H9 (cell line): Measurements from ENCODE around the gene LAMP1. TPM values are rescaled to one million over a fixed set of nuclear protein-coding genes. Genes with fewer than 3 reads are reported as not detected.
A peak's percentile ranks its signal among the peaks of the same experiment; 100 is the strongest.

ENCODE experiments used
- DNase-seq: peaks from one replicate; pipeline ENCODE4 v3.0.0-alpha.2; 2017
- H2AFZ ChIP-seq: one replicate; pipeline ENCODE4 v1.6.1; 2013; ENCODE audit warnings: mild to moderate bottlenecking, low read length, control low read depth, moderate library complexity
- H2AK5ac ChIP-seq: 2 replicates; pipeline ENCODE4 v1.6.1; 2013; ENCODE audit warnings: low read length, control low read depth, mixed read lengths; ENCODE audit not compliant: insufficient read length
- H2BK120ac ChIP-seq: one replicate; pipeline ENCODE4 v1.6.1; 2013; ENCODE audit warnings: low read depth, mild to moderate bottlenecking, low read length, control low read depth, inconsistent platforms; ENCODE audit not compliant: poor library complexity, severe bottlenecking
- H2BK12ac ChIP-seq: 2 replicates; pipeline ENCODE4 v1.6.1; 2013; ENCODE audit warnings: low read length, control low read depth, mixed read lengths, low read depth; ENCODE audit not compliant: insufficient read length
- H2BK15ac ChIP-seq: 2 replicates; pipeline ENCODE4 v1.6.1; 2013; ENCODE audit warnings: low read depth, low read length, control low read depth
- H2BK20ac ChIP-seq: one replicate; pipeline ENCODE4 v1.6.1; 2013; ENCODE audit warnings: low read depth, mild to moderate bottlenecking, low read length, control low read depth, inconsistent platforms; ENCODE audit not compliant: poor library complexity, severe bottlenecking
- H2BK5ac ChIP-seq: 2 replicates; pipeline ENCODE4 v1.6.1; 2013; ENCODE audit warnings: low read length, control low read depth, mixed read lengths; ENCODE audit not compliant: insufficient read length
- H3K14ac ChIP-seq: 2 replicates; pipeline ENCODE4 v1.6.1; 2013; ENCODE audit warnings: low read length, control low read depth; ENCODE audit not compliant: insufficient read depth
- H3K18ac ChIP-seq: 2 replicates; pipeline ENCODE4 v1.6.1; 2013; ENCODE audit warnings: low read depth, mild to moderate bottlenecking, mixed read lengths, low read length, control low read depth; ENCODE audit not compliant: insufficient read length
- H3K23ac ChIP-seq: 2 replicates; pipeline ENCODE4 v1.6.1; 2013; ENCODE audit warnings: low read length, control low read depth, mixed read lengths, low read depth; ENCODE audit not compliant: insufficient read length
- H3K23me2 ChIP-seq: 2 replicates; pipeline ENCODE4 v1.6.1; 2013; ENCODE audit warnings: low read depth, mild to moderate bottlenecking, mixed read lengths, low read length, control low read depth; ENCODE audit not compliant: insufficient read length, poor library complexity, severe bottlenecking
- H3K27ac ChIP-seq: 2 replicates; pipeline ENCODE4 v1.5.1; 2013; ENCODE audit warnings: low read length, control low read depth, mixed read lengths, low read depth; ENCODE audit not compliant: insufficient read length
- H3K27me3 ChIP-seq: 2 replicates; pipeline ENCODE4 v1.6.1; 2013; ENCODE audit warnings: low read length, control low read depth, inconsistent platforms; ENCODE audit not compliant: insufficient read depth
- H3K4ac ChIP-seq: 2 replicates; pipeline ENCODE4 v1.6.1; 2013; ENCODE audit warnings: low read depth, mild to moderate bottlenecking, control low read depth, inconsistent platforms, low read length, moderate library complexity
- H3K4me1 ChIP-seq: 2 replicates; pipeline ENCODE4 v1.6.1; 2013; ENCODE audit warnings: low read length, control low read depth, inconsistent platforms; ENCODE audit not compliant: insufficient read depth
- H3K4me2 ChIP-seq: 2 replicates; pipeline ENCODE4 v1.6.1; 2013; ENCODE audit warnings: low read length, control low read depth, mixed read lengths; ENCODE audit not compliant: insufficient read length, insufficient read depth
- H3K56ac ChIP-seq: 2 replicates; pipeline ENCODE4 v1.6.1; 2013; ENCODE audit warnings: low read depth, mild to moderate bottlenecking, mixed read lengths, low read length, control low read depth; ENCODE audit not compliant: insufficient read length
- H3K79me1 ChIP-seq: 2 replicates; pipeline ENCODE4 v1.6.1; 2013; ENCODE audit warnings: low read depth, mild to moderate bottlenecking, moderate library complexity, low read length, control low read depth, inconsistent platforms; ENCODE audit not compliant: insufficient read depth, poor library complexity, severe bottlenecking
- H3K79me2 ChIP-seq: 2 replicates; pipeline ENCODE4 v1.6.1; 2013; ENCODE audit warnings: low read length, control low read depth, inconsistent platforms; ENCODE audit not compliant: insufficient read depth
- H3K9ac ChIP-seq: 2 replicates; pipeline ENCODE4 v1.6.1; 2013; ENCODE audit warnings: low read length, control low read depth, mixed read lengths; ENCODE audit not compliant: insufficient read length; ENCODE audit errors: extremely low read depth
- H3K9me3 ChIP-seq: one replicate; pipeline ENCODE4 v1.6.1; 2013; ENCODE audit warnings: low read depth, low read length, inconsistent platforms; ENCODE audit not compliant: control insufficient read depth
- H3T11ph ChIP-seq: one replicate; pipeline ENCODE4 v1.6.1; 2013; ENCODE audit warnings: mild to moderate bottlenecking, low read length, control low read depth, inconsistent platforms
- H4K20me1 ChIP-seq: one replicate; pipeline ENCODE4 v1.6.1; 2013; ENCODE audit not compliant: control insufficient read depth, insufficient read length, insufficient read depth
- H4K5ac ChIP-seq: 2 replicates; pipeline ENCODE4 v1.6.1; 2013; ENCODE audit warnings: low read depth, mild to moderate bottlenecking, mixed read lengths, low read length, control low read depth; ENCODE audit not compliant: insufficient read length
- H4K8ac ChIP-seq: replicated peaks from 2 replicates; pipeline ENCODE4 v1.6.1; 2013; ENCODE audit warnings: low read length, control low read depth, mixed read lengths, low read depth; ENCODE audit not compliant: insufficient read length
- H4K91ac ChIP-seq: 2 replicates; pipeline ENCODE4 v1.6.1; 2013; ENCODE audit warnings: low read depth, mild to moderate bottlenecking, moderate library complexity, mixed read lengths, low read length, control low read depth; ENCODE audit not compliant: insufficient read length
- H3K27ac Mint-ChIP-seq, 3 experiments: 2 replicates in 2 of 3; 3 replicates in 1 of 3; pipeline ENCODE4 v1.8.0; 2020 to 2021; ENCODE audit warnings: mixed read lengths in 3 of 3, mild to moderate bottlenecking in 1 of 3, moderate library complexity in 1 of 3
- H3K27me3 Mint-ChIP-seq: 2 replicates; pipeline ENCODE4 v1.8.0; 2021; ENCODE audit warnings: low read depth, mild to moderate bottlenecking, moderate library complexity, mixed read lengths
- H3K36me3 Mint-ChIP-seq, 3 experiments: 2 replicates in 2 of 3; 3 replicates in 1 of 3; pipeline ENCODE4 v1.8.0; 2020 to 2021; ENCODE audit warnings: low read depth in 3 of 3, mixed read lengths in 3 of 3; ENCODE audit not compliant: insufficient read depth in 1 of 3
- H3K4me1 Mint-ChIP-seq, 2 experiments: 2 replicates each; pipeline ENCODE4 v1.8.0; 2020; ENCODE audit warnings: mixed read lengths in 2 of 2
- H3K4me3 Mint-ChIP-seq, 2 experiments: 2 replicates in 1 of 2; 3 replicates in 1 of 2; pipeline ENCODE4 v1.8.0; 2020 to 2021; ENCODE audit warnings: mild to moderate bottlenecking in 2 of 2, mixed read lengths in 2 of 2, moderate library complexity in 1 of 2
- H3K9me3 Mint-ChIP-seq, 2 experiments: 2 replicates in 1 of 2; 3 replicates in 1 of 2; pipeline ENCODE4 v1.8.0; 2020; ENCODE audit warnings: mild to moderate bottlenecking in 2 of 2, mixed read lengths in 2 of 2, moderate library complexity in 1 of 2
- CTCF ChIP-seq: fragments of 200-600 bp; sonication (generic); conservative IDR thresholded peaks from 3 replicates; pipeline ENCODE4 v1.8.0; 2021; ENCODE audit warnings: antibody characterized with exemption, mild to moderate bottlenecking
- WGBS: extraction: QIAGEN DNeasy Blood & Tissue Kit; methylation state at CpG from one replicate; pipeline ENCODE4 v1.1.7; 2013; ENCODE audit warnings: missing lambda C conversion rate, low lambda C conversion rate, mixed read lengths; ENCODE audit not compliant: insufficient read length; ENCODE audit errors: extremely low coverage; 5-methylcytosine and 5-hydroxymethylcytosine counted together
- total RNA-seq: library from RNA; stranded (reverse); gene quantifications from 2 replicates; pipeline ENCODE4 v1.2.1, GENCODE V29; 2021

LAMP1 gene
- total RNA-seq, 1 experiment from 2014 or later = 131 TPM

GRCh38 chr13:113354831-113355610 is 58.0 kb downstream of the LAMP1 start:
- peaks cover 1% of the 10 kb centered on the region; the same call in 1 of the 2 replicates for H3K79me2 ChIP-seq
- no peak overlapping the region for H2AK5ac ChIP-seq
- H4K20me1 ChIP-seq = no peaks in the 10 kb centered on the region
- no peak overlapping the region for H3K14ac ChIP-seq
- H3K9ac ChIP-seq = no peak overlapping the region
- peaks cover 6 to 10% of the 10 kb centered on the region in 2 experiments for H3K4me1 Mint-ChIP-seq
- H2AFZ ChIP-seq = no peak overlapping the region
- H3K27ac ChIP-seq = no peak overlapping the region
- H3T11ph ChIP-seq = no peak overlapping the region
- no peak overlapping the region for H3K56ac ChIP-seq
- H3K9me3 ChIP-seq = no peaks in the 10 kb centered on the region
- peaks cover 42 to 63% (median 62%) of the 10 kb centered on the region in 3 experiments for H3K36me3 Mint-ChIP-seq
- no peaks in the 10 kb centered on the region for H3K4me1 ChIP-seq
- peak overlapping the region in 2 of 3 experiments; percentile 5 to 68; a peak in 4 of 7 replicates for H3K27ac Mint-ChIP-seq
- no peak overlapping the region for H2BK120ac ChIP-seq
- no peak overlapping the region for H2BK20ac ChIP-seq
- H2BK12ac ChIP-seq = no peak overlapping the region
- no peak overlapping the region for H2BK15ac ChIP-seq
- H3K23ac ChIP-seq = no peak overlapping the region
- H3K4ac ChIP-seq = no peak overlapping the region
- H2BK5ac ChIP-seq = no peak overlapping the region
- H3K27me3 ChIP-seq = no peaks in the 10 kb centered on the region
- no peaks in the 10 kb centered on the region for H3K23me2 ChIP-seq
- H3K79me1 ChIP-seq = peaks cover under 1% of the 10 kb centered on the region
- H4K91ac ChIP-seq = no peak overlapping the region
- no peak overlapping the region for H4K8ac ChIP-seq
- no peak overlapping the region for H3K4me2 ChIP-seq
- no peak for TF ChIP-seq CTCF
- H3K4me3 Mint-ChIP-seq = no peak overlapping the region
- H4K5ac ChIP-seq = no peak overlapping the region
- H3K9me3 Mint-ChIP-seq = 0 out of 5 replicates have a peak, but pooled peaks cover 0 to 3% of the 10 kb centered on the region in 2 experiments
- peak; percentile 26 for DNase-seq
- H3K27me3 Mint-ChIP-seq = no peaks in the 10 kb centered on the region
- WGBS = no CpG with 5 or more reads among the region's 41 CpGs
- H3K18ac ChIP-seq = no peak overlapping the region
